ENCODE results near the gene CFAP53. TPM values are rescaled to one million over a fixed set of nuclear protein-coding genes. Genes with fewer than 3 reads are reported as not detected.

CFAP53 gene
- polyA plus RNA-seq, 1 donor from 2014 or later, result 0.64 TPM

GRCh38 chr18:50199346-50199855 lies 66.9 kb downstream of the CFAP53 start:
- Histone ChIP-seq H3K4me2 (ENCODE audit: low read length) (no peak overlapping the region), H4K20me1 (ENCODE audit: insufficient read depth) (no peaks in the 10 kb centered on the region), H3K9me2 (ENCODE audit: insufficient read depth, low read length) (no peaks in the 10 kb centered on the region), H3K27me3 (ENCODE audit: insufficient read depth, low read depth, low read length) (peaks cover 22% of the 10 kb centered on the region), H3K9me3 (ENCODE audit: low read length) (no peaks in the 10 kb centered on the region), H3K79me2 (replicated peaks; ENCODE audit: insufficient read depth, low read length) (no peaks in the 10 kb centered on the region), H3K4me3 (ENCODE audit: low read length) (no peak overlapping the region), H3K36me3 (ENCODE audit: insufficient read depth, low read length) (no peaks in the 10 kb centered on the region), H3F3A (ENCODE audit: insufficient read depth, low read length, poor library complexity, severe bottlenecking) (no peaks in the 10 kb centered on the region), H2AFZ (ENCODE audit: low read depth, low read length) (no peak overlapping the region), H3K9ac (ENCODE audit: low read length) (no peak overlapping the region), H3K27ac (ENCODE audit: low read length) (no peak overlapping the region)
- TF ChIP-seq MXI1 (conservative IDR thresholded peaks at IDR 0.05; ENCODE audit: poor library complexity, severe bottlenecking) (no peak), POLR2AphosphoS5 (IDR thresholded peaks at IDR 0.05) (no peak), CTCF (IDR thresholded peaks at IDR 0.05; ENCODE audit: poor library complexity, severe bottlenecking) (no peak), TAF1 (IDR thresholded peaks at IDR 0.05; ENCODE audit: low read depth) (no peak), EP300 (conservative IDR thresholded peaks at IDR 0.05; ENCODE audit: poor library complexity, severe bottlenecking) (no peak), RAD21 (conservative IDR thresholded peaks at IDR 0.05) (no peak), SMC3 (conservative IDR thresholded peaks at IDR 0.05; ENCODE audit: poor library complexity) (no peak), EZH2 (IDR thresholded peaks at IDR 0.05; ENCODE audit: borderline replicate concordance, insufficient read depth, low read length, poor library complexity, severe bottlenecking) (no peak), REST (IDR thresholded peaks at IDR 0.05; ENCODE audit: borderline replicate concordance) (no peak)

GRCh38 chr18:50196261-50196660 lies 70.0 kb downstream of the CFAP53 start:
- H3K27me3 ChIP-seq (ENCODE audit: insufficient read depth, low read depth, low read length), result peaks cover 53% of the 10 kb centered on the region
- no peak for TF ChIP-seq CTCF (IDR thresholded peaks at IDR 0.05; ENCODE audit: poor library complexity, severe bottlenecking)
- TF ChIP-seq MXI1 (conservative IDR thresholded peaks at IDR 0.05; ENCODE audit: poor library complexity, severe bottlenecking), result no peak
- no peak for TF ChIP-seq REST (IDR thresholded peaks at IDR 0.05; ENCODE audit: borderline replicate concordance)
- no peak for TF ChIP-seq TAF1 (IDR thresholded peaks at IDR 0.05; ENCODE audit: low read depth)
- TF ChIP-seq EP300 (conservative IDR thresholded peaks at IDR 0.05; ENCODE audit: poor library complexity, severe bottlenecking), result no peak
- no peak for TF ChIP-seq RAD21 (conservative IDR thresholded peaks at IDR 0.05)
- TF ChIP-seq POLR2AphosphoS5 (IDR thresholded peaks at IDR 0.05), result no peak
- no peak for TF ChIP-seq SMC3 (conservative IDR thresholded peaks at IDR 0.05; ENCODE audit: poor library complexity)
- no peak for TF ChIP-seq EZH2 (IDR thresholded peaks at IDR 0.05; ENCODE audit: borderline replicate concordance, insufficient read depth, low read length, poor library complexity, severe bottlenecking)
- H3K9ac ChIP-seq (ENCODE audit: low read length), result no peak overlapping the region
- no peak overlapping the region for H3K27ac ChIP-seq (ENCODE audit: low read length)
- no peaks in the 10 kb centered on the region for H3F3A ChIP-seq (ENCODE audit: insufficient read depth, low read length, poor library complexity, severe bottlenecking)
- H4K20me1 ChIP-seq (ENCODE audit: insufficient read depth), result no peaks in the 10 kb centered on the region
- H3K36me3 ChIP-seq (ENCODE audit: insufficient read depth, low read length), result no peaks in the 10 kb centered on the region
- no peak overlapping the region for H2AFZ ChIP-seq (ENCODE audit: low read depth, low read length)
- no peaks in the 10 kb centered on the region for H3K9me2 ChIP-seq (ENCODE audit: insufficient read depth, low read length)
- no peaks in the 10 kb centered on the region for H3K9me3 ChIP-seq (ENCODE audit: low read length)
- no peak overlapping the region for H3K4me2 ChIP-seq (ENCODE audit: low read length)
- H3K4me3 ChIP-seq (ENCODE audit: low read length), result no peak overlapping the region
- H3K79me2 ChIP-seq (replicated peaks; ENCODE audit: insufficient read depth, low read length), result no peaks in the 10 kb centered on the region
